KG1 (cell line): Measurements from ENCODE around the gene RBFOX1.

Experiments used
- DNase-seq: peaks from one replicate; lab custom pipeline; 2025; lab: John Stamatoyannopoulos, UW

The RBFOX1 gene

DNA sequence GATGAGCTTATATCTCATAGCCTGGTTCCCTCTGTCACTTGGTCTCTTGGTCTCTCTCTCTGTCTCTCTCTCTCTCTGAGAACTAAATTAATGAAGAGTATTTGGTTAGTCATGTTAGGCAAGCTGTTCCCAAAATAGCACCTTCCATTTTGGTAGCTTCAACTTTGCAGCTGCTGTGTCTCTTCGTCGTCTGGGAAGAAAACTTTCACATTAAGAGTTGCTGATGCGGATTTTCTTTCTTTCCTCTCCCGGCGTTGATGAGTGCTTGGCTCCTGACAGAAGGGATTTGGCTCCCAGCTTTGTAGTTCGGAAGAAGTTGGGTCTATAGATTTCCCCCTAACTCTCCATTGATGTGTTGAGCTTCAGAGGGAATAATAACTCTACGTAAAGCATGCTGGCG lies at the start of gene RBFOX1:
Gene RBFOX1 (plus strand): TSS at position 235 of the 400 bp plus-strand sequence.
- no peak for DNase-seq

- no peak for DNase-seq
Observed at GRCh38 chr16:7284780-7285179, 47.9 kb upstream of the RBFOX1 start.

DNA sequence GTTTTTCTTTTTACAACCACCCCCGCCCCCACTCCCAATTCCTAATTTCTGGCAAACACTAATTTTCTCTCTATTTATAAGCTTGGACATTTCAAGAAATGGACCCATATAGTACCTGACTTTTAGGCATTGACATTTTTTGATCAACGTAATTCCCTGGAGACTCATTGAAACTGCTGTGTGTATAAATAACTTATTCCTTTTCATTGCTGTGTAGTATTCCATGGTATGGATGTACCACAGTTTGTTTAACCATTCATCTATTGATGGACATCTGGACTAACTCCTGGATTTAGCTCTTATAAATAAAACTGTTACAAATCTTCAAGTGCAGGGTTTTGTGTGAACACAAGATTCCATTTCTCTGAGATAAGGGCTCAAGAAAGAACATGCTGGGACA lies 47.1 kb upstream of the RBFOX1 start:
- DNase-seq, result no peak

DNA sequence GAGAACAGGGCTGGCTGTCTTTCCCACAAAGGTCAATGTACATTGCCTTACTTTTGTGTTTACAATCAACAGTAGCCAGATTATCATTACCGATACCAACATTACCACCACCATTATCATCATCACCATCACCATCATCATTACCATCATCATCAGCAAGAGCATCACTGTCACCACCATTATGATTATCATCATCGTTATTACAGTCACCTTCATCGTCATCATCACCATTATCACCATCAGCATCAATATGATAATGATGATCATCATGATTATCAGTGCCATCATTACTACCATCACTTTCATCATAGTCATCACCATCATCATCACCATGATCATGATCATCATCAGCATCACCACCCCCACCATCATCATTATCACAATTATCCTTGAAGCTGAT lies 43.3 kb upstream of the RBFOX1 start:
- DNase-seq, result no peak

DNA sequence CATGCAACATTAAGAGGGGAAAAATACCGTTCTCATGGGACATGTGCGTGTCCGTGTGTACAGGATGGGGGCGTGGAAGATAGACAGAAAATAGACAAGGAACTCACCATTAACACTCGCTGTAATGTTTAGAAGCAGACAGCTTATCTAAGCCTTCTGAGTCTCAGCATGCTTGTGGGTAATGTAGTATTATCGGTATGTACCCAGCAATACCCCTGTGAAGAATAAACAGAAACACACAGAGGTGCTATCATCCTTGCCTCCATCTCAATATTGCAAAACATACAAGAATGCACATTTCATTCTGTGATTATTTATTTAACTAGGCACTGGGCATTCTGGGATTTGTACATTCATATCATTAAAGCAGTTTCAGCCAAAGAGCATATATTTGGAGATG lies 42.0 kb upstream of the RBFOX1 start:
- DNase-seq, result no peak

- DNase-seq, result no peak
Observed at GRCh38 chr16:7294020-7294419, 38.6 kb upstream of the RBFOX1 start.

DNA sequence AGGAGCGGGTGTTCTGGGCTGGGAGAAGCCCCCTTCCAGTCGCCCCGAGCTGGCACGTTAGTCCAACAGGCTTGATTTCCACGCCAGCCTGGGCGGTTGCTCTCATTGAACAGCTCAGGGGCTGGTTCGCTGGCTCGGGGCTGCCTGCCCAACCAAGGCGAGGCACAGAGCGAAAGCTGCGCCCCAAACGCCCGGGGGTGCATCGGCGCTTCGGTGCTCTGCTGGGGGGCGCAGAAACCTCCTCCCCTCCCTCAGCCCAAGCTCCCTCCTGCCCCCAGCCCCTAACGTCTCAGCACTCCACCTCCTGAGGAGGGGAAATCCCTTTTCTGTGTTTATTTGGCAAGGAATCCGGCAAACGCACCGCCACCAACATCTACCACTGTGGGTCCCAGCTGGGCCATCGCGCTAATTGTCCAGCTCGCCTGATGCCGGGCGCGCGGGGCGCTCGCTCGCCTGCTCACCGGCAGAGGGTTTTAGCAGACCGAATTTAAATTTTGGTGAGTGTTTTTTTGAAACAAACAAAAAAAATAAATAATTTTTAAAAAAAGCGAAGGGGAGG lies 29.5 kb upstream of the RBFOX1 start:
- DNase-seq, result no peak

GRCh38 chr16:7303660-7304200 lies 28.9 kb upstream of the RBFOX1 start:
- no peak for DNase-seq

GRCh38 chr16:7304279-7304678 lies 28.4 kb upstream of the RBFOX1 start:
- DNase-seq, result no peak

- DNase-seq, result no peak
Observed at GRCh38 chr16:7304958-7305357, 27.7 kb upstream of the RBFOX1 start.

GRCh38 chr16:7313170-7313569 lies 19.5 kb upstream of the RBFOX1 start:
- no peak for DNase-seq

DNA sequence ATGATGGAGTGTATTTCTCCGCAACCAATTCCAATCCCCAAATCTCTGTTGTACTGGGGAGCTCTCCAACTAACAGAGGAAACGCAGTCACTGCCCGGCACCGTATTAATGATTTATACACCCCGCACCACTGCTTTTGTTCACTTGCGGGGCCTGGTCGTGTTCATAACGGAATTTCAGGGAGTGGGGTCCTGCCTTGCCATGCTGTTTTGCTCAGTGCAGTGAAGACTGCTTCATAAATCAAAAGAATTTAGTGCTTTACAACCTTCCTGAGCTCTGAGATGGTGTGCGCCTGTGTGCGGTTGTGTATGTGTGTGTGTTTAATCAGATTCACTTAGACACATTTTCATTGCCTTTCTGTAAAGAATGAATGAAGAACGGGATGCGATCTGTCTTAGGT lies 18.5 kb upstream of the RBFOX1 start:
- DNase-seq, result no peak

- DNase-seq, result no peak
Observed at GRCh38 chr16:7315813-7316212, 16.8 kb upstream of the RBFOX1 start.

DNA sequence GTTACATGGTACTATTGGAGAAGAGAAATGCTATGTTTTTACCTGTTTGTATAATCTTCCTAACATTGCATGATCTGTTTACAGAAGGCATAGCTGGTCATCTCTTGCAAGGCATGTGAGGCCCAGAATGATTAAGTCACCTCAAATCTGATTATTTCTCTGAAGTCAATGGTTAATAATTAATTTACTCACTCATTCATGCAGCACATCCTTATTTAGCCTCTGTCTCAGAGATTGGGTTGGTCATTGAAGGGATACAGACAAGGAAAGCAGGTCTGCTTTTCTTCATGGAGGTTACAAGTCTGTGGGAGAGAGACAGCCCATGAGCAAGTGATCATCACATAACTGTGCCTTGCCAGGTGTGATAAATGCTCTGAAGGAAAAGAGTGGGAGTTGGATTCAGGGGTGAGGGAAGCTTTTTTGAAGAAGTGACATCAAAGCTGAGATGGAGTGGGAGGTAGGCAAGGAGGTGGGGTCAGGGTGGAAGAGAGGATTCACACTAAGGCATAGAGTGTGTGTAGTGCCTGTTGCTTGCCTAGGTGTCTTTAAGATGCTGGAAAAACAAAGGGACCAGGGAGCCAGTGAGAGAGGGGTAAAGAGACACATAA lies 16.3 kb upstream of the RBFOX1 start:
- no peak for DNase-seq

DNA sequence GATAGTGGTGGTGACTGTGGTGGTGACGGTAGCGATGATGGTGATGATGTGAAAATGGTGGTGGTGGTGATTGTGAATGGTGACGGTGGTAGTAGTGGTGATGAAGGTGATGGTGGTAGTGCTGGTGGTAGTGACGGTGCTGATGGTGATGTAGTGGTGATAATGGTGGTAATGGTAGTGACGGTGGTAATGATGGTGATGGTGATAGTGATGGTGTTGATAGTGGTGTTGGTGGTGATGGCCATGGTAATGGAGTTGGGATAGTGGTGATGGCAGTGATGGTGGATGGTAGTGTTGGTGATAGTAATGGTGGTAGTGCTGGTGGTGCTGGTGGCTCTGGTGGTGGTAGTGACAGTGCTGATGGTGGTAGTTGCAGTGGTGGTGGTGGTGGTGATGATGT lies 14.7 kb upstream of the RBFOX1 start:
- DNase-seq, result no peak

DNA sequence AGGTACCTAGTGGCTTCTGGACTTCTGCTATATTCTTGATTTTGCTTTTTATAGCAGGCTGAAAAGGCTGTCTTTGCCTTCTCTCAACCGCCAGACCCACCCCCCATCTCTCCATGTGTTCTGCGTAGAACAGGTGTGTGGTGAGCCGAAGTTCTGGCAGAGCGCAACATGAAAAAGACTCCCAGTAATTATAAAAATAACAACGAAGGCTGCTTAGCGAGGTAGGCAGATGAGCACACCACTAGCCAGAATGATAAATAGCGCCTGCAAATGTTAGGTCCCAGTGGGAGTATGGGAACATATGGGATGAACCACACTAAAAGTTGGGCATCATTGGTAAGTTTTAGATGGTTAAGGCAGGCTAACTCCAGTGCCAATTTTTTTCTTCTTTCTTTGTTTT lies 14.0 kb upstream of the RBFOX1 start:
- DNase-seq, result no peak

- DNase-seq, result no peak
Observed at GRCh38 chr16:7319514-7319913, 13.1 kb upstream of the RBFOX1 start.

DNA sequence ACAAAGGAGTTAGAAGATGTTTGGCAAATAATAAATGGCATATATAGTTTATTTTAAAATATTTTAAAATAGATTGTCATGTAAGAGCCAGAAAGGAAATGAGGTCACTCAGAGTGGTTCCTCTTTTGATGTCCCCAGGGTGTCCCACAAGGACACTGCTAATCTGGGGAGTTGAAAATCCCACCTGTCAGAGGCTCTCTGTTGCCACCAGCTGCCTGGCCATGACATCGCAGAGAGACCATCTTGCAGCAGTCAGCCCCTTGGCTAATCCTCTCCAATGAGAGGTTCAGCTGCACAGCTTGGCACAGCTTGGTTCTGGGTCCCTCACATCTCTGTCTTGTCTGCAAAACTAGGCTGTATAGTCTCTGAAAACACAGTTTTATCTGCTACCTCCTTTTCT lies 11.0 kb upstream of the RBFOX1 start:
- no peak for DNase-seq

DNA sequence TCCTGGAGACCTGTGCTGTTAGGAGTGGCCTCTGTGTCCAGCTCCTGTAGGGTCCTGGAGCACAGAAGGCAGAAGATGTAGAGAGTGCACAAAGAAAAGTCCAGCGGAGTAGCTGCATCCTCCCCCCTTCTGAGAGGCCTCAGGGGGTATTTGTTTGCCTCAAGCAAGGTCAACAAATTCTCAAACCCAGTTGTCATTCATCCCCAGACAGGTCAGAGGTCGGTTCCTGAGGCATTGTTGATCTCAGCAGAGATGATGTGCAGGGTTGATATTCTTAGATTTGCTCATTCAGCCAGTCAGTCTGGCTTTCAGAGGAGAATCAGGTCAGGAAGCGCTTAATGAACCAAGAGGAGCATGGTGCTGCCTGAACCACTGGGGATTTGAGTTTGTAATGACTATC lies 8.3 kb upstream of the RBFOX1 start:
- no peak for DNase-seq

DNA sequence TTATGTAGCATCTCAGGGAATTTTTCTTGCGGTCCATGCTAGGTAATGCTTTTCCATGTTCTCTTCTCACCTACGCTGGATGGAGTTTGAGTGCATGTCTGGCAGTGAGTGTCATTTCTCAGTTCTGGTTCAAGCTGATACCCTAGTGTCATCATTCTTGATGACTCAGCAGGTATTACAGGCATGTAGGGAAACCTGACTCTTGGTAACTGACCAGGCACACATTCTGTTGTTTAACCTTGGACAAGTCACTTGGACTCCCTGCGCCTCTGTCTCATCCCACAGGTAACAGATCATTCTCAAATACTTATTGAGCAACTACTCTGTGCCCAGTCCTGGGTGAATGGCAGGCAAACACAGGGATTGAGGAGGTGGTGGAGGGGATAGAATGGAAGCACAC lies 6.8 kb upstream of the RBFOX1 start:
- DNase-seq, result no peak

- DNase-seq, result no peak
Observed at GRCh38 chr16:7330709-7331108, 1.9 kb upstream of the RBFOX1 start.

DNA sequence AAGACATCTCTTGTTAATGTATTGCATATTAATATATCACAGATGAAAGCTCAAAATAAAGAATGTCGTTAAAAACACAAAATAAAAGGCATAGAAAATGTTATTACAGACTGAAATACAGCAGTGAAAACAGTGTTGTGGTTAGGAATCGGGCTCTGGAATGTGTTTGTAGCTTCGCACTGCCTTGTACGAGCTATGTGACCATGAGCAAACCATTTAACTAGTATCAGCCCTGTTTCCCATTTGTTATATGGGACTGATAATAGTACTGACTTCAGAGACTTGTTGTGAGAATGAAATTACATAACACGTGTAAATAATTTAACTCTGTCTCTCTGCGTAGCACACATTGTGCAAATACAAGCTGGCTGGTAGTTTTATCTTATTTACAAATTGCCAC lies 648 bp upstream of the RBFOX1 start:
- no peak for DNase-seq

DNA sequence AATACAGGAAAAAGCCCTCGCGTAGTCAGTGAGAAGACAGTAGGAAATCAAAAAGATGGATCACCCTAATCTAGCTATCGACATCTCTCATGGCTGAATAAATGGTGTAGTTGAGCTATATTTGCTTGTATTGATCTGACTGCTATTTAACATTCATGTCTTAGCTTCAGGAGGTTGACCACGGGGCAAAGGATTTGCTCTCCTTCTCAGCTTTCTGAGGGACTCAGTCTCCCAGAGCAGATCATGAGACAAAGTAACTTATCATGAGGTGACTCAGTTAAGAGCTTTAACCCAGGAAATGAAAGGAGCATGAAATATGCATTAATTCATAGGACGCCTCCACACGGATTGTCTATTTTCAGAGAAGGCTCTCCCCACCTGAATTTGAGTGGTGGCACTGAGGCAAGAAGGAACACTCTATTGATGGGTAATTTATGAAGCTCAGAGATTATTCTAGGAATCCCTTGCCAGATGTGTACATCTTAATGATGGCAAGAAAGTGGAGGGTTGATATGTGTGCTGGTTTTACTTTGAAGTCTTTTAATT lies 608 bp downstream of the RBFOX1 start:
- no peak for DNase-seq
